DMS153 (cell line): ENCODE data around the gene ESR2.
"Not testable (repeated sequence)": the region's sequence is repeated elsewhere in the genome, so short reads cannot be mapped to it uniquely, and the experiment has no call there.

Experiments
- DNase-seq: peaks from one replicate; lab custom pipeline; 2025; lab: John Stamatoyannopoulos, UW

Gene ESR2

GRCh38 chr14:64126548-64126947 is 167.6 kb downstream of the ESR2 start:
- DNase-seq, result no peak

- no peak for DNase-seq
Observed at GRCh38 chr14:64125270-64125669, 168.9 kb downstream of the ESR2 start.

GRCh38 chr14:64123241-64123822 is 170.8 kb downstream of the ESR2 start:
- DNase-seq, result no peak

GRCh38 chr14:64119980-64120379 is 174.2 kb downstream of the ESR2 start:
- DNase-seq, result no peak

- DNase-seq, result no peak
Observed at GRCh38 chr14:64119500-64119899, 174.7 kb downstream of the ESR2 start.

DNA sequence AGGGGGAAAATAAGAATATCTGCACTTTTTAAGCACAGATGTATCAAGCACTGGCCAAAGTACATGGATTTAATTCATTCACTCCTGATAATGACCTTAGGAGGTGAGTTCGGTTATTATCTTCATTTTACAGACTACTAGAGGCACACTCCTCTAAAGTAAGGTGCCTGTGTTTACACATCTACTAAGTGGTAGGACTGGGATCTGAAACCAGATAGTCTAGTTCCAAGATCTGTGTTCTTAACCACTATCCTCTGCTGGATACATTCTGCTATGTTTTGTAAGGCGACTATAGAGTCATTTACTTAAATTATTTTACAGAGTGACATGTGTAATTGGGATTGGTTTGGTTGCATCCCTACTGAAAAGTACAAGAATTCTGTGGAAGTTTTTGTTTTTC is 175.3 kb downstream of the ESR2 start:
- DNase-seq, result no peak

GRCh38 chr14:64118403-64118742 is 175.8 kb downstream of the ESR2 start:
- not testable (repeated sequence) for DNase-seq

GRCh38 chr14:64117671-64118402 is 176.3 kb downstream of the ESR2 start:
- no peak for DNase-seq

DNA sequence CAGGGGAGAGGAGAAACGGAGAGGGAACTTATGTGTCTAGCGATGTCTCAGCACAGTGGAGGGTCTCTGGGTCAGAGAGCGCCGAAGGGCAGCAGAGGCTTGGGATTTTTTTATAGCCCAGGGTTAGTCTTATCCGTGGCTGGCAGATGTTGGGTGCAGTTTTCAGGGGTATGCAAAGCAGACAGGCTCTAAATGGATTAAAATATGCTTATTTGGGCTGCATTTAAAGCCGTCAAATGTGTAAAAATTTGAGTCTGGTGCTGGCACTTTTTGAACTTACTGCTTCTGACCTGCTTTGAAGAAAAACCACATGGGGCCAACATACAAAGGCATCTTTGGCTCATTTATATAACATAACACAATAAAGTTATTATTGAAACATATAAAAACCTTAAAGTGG is 178.8 kb downstream of the ESR2 start:
- no peak for DNase-seq

DNA sequence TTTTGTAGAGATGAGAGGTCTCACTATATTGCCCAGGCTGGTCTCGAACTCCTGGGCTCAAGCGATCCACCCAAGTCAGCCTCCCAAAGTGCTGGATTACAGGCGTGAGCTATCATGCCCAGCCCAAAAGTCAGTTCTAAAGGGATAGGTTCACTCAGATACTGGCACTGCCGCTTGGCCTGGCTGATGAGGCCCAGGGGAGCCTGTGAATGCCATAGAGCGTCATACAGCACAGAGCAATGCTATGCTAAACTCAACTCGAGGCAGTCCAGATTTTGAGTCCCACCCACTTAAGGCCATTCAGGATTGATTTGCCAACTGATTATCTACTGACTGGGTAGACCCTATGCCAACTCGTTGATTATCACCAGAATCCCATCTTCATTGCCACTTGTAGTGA is 179.4 kb downstream of the ESR2 start:
- DNase-seq, result no peak

GRCh38 chr14:64114166-64114565 is 180.0 kb downstream of the ESR2 start:
- DNase-seq, result no peak

DNA sequence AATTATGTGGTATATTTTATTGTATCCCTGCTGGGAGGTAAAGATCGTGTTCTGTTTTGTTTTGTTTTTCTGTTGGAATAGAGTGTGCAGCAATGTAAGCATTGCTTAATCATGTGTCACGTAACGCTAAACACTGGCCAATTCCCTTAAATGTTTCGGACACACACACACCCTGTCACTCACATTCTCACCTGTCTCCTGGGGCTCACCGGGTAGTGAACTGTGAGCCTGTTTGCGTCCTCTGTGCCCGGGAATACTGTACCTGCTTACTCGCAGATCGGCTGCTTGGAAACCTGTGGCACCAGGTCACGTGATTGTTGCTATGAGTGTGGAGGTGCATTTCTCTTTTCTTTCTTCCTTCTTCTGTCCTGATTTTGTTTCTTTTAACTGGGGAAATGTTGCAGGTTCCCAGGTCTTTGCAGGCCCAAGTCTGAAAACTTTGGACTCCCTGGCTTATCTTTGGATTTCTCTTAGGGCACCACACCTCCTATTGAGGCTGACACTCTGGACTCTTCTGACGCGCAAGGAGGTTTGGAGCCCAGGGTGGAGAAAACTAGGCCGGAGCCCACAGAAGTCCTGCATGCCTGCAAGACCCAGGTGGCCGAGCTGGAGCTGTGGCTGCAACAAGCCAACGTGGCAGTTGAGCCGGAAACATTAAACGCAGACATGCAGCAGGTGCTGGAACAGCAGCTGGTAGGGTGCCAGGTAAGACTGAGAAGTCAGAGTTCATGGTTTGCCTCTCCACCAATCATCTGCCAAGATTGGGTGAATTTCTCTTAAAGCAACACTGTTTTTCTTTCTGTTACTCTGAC is 181.1 kb downstream of the ESR2 start:
- DNase-seq, result peak; percentile 71

- DNase-seq, result no peak
Observed at GRCh38 chr14:64110802-64111201, 183.4 kb downstream of the ESR2 start.

DNA sequence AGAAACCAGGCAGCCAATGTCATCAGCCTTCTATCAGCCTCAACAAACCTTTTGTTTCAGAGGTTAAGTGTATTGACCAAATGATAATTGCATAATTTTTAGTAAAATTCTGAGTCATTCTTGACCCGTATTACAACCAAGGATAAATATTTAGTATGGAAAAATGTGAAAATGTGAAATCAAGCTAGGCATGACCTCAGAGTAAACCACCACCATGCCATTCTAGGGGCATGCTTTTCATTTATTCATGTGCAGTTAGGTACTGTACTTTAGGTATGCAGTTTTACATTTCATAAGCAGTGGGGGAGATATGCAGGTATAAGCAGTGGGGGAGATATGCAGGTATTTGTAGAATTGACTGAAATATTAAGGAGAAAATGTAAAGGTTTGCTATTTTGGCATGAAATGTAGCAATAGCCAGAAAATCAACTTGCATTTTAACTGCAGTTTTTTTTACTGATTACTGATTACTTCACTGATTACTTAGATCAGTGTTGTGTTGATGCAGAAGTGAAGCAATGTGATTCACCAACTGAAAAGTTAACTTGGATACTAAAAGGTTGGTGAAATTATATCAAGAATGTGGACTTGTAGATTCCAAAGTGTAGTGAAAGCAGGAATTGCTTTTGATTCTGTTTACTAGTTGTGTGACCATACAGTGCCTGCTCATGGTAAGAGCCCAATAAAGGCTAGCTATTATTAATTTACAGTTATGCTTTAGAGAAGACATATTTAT is 184.2 kb downstream of the ESR2 start:
- no peak for DNase-seq

- DNase-seq, result no peak
Observed at GRCh38 chr14:64107438-64107837, 186.7 kb downstream of the ESR2 start.

DNA sequence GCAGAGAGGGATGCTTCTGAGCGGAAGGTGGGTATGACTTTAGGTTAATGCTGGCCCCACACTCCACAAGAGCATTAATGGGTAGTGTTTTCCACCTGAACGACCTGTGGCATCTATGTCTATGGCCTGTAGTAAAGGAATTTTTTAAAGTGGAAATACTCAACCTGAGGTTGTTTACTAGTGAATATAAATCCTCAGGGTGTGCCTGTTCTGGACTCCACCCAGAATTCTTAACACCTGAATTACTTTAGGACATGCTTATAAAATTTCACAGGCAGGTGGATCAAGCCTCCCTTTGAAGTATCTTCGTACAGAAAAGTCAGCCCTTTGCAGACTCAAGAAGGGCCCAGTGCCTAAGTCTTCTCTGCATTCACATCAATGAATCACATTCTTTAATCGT is 196.1 kb downstream of the ESR2 start:
- DNase-seq, result no peak

DNA sequence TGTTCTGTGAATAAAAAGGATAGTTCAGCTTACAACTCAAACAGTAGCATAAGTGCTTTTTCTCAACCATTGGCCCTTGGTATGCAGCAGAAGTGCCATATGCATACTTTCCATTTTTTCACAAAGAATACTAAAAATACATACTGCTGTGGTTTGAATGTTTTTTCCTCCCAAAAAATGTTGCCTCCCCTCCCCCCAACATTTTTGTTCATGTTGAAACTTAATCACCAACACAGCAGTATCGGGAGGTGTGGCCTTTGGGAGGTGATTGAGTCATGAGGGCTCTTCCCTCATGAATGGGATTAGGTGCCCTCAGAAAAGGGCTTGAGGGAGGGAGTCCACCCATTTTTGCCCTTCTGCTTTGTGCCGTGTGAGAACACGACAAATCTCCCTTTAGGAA is 198.6 kb downstream of the ESR2 start:
- no peak for DNase-seq

DNA sequence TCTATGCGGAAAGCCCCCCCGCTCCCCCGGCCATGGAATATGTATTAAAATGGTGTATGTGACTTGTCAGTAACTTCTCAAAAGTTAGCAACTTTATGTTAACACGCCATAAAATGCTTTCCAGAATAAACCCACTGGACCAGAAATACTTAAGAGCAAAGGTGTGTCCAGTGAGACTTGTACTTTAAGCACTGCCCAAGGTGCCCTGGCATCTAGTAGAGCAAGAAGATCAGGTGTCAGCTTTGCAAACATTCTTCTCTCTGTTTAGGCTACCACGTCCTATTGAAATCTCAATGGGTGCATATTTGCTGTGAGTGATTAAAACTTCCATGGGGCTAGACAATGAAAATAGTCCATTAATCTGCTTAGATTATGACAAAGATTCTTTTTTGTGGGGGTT is 201.2 kb downstream of the ESR2 start:
- DNase-seq, result no peak

DNA sequence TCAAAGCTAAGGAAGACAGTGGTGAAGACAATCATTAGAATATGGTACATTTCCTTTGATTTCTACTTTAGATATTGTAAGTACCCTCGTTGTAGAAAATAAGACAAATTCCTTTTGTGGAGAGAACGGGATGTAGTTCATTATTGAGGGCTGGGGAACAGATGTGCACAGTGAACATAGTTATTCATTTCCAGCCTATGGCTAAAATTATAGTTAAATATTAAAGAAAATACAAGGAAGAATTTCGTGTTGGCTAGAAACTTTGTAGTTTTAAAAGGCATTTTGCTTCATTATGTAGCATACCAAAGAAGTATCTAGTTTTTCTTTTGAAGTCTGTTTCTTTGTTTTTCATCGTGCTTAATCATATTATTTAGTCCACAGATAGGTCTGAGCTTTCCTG is 201.8 kb downstream of the ESR2 start:
- DNase-seq, result no peak

DNA sequence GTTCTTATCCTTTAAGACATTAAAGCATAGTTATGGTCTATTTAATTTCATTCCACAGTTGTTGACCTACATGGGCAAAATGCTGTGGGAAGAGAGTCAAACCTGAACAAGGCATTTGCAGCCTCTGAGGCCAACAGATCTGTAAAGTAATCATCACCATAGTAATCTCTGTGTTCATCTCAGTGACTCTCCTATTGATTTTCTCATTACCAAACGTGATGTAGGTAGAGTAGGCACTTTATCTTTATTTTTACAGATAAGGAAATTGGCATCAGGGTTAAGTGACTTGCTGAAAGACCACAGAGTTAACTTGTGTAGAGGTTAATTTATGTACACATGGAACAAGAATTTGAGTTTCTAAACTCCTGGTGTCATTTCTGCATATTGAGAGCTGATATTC is 203.0 kb downstream of the ESR2 start:
- DNase-seq, result no peak

- DNase-seq, result no peak
Observed at GRCh38 chr14:64089920-64090319, 204.3 kb downstream of the ESR2 start.

GRCh38 chr14:64088647-64088964 is 205.6 kb downstream of the ESR2 start:
- DNase-seq, result no peak

DNA sequence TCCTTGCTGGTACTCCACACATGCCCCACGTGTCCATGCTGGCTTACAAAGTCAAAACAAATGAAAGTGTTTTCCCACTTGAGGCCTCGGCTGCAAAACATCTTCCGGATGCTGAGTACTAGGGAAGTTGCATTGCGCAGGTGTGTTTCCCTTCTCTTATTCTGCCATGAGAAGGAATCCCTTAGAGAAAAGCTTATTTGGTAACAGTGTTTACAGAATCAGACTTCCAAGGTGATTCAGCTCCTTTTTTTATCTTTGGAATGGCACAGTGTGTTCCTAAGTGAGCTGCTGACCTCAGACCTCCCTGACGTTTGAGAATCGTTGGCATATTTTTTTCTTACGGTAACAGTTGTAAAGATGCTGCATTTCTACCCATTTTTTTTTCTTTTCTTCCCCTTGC is 211.3 kb downstream of the ESR2 start:
- DNase-seq, result no peak
